NCI-H146 treated with DMSO at 0.1 percent for 48 hours (cell line): Measurements from ENCODE around the gene TWF2.

Source experiments
- DNase-seq: peaks from one replicate; lab custom pipeline; 2025; ENCODE audit not compliant: unreplicated experiment; lab: John Stamatoyannopoulos, UW

The TWF2 gene

DNA sequence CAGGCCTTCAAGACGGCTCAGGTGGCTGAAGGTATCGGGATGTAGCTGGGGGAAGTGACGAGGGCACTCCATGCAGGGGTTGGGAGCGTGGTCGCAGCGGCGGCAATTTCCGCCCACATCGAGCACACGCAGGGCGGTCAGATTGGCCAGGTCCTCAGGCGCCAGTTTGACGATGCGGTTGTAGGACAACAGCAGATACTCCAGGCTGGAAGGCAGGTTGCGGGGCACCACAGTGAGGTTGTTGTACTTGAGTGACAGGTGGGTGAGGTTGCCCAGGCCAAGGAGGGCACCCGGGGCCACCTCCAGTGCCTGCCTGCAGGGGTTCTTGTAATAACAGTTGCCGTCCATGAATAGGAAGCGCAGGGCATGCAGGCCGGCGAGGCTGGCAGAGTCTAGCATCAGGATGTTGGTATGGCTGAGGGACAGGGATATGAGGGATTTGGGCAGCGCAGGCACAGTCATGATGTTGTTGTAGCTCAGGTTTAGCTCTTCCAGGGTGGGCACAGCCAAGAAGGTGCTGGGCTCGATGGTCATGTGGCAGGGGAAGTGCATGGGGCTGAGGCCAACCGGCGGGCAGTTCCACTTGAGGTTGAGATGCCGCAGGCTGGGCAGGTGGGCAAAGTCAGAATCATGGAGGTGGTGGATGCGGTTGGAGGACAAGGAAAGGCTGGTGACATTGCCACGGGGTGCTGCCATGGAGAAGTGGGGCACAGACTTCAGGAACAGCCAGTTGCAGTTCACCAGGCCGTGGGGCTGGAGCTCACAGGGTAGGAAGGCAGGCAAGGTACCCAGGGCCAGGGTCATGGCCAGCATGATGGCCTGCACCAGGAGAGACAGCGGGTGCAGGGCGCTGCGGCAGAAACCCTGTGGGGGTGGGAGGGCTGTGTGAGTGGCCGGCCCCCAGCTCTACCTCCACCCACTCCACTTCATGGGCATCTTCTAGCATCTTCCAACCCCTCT lies 15.2 kb downstream of the TWF2 start:
- DNase-seq, result no peak

GRCh38 chr3:52222319-52223221 lies 16.4 kb downstream of the TWF2 start:
- DNase-seq, result no peak

DNA sequence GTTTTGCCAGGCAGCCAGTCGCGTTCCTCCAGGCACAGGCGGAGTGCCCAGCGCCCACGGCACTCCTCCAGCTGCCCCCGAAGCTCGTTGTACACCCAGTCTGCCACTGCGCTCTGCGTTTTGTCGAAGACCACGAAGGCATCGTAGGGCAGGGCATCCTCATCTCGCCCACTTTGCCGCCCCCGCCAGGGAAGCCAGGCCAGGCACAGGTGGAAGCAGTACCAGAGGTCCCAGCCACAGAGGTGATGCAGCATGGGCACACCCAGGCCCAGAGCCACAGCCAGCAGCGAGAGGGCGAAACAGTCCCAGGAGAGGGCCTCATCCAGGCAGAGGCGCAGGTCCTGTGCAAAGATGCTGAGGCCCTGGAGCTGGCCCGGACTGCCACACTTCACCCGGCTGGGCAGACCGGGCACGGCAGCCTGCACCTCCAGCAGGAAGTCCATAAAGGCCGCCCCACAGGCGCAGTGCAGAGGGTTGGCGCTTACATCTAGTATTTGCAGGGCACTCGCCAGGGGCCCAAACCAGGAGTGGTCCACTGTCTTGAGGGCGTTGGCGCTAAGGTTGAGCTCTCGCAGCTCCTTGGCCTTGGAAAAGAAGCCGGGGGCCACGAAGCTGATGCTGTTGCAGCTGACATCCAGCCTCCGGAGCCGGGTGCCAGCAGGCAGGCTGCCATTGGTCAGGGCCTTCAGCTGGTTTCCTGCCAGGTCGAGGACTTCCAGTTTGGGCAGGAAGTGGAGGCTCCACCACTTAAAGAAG lies 17.2 kb downstream of the TWF2 start:
- DNase-seq, result no peak

DNA sequence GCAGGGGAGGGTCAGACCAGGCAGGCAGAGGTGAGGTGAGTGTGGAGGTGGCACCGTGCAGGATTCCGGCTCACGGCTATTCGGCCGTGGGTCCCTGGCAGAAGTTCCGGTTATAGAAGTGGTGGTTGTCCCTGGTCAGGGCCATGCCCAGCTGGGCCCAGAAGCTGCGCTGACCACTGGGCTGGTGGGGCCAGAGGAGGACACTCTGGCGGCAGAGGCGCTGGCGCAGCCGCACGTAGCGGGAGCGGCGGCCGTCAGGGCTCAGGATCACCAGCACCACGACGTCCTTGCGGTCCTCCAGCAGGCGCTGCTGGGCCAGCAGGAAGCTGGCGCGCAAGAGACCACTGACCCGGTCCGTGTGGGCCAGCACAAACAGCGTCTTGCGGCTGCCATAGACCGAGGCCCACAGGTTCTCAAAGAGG lies 17.8 kb downstream of the TWF2 start:
- DNase-seq, result no peak

- DNase-seq, result peak; percentile 25
Observed at GRCh38 chr3:52220380-52221026, 18.5 kb downstream of the TWF2 start.

- no peak for DNase-seq
Observed at GRCh38 chr3:52218937-52219650, 19.9 kb downstream of the TWF2 start.

- no peak for DNase-seq
Observed at GRCh38 chr3:52218454-52218853, 20.5 kb downstream of the TWF2 start.

DNA sequence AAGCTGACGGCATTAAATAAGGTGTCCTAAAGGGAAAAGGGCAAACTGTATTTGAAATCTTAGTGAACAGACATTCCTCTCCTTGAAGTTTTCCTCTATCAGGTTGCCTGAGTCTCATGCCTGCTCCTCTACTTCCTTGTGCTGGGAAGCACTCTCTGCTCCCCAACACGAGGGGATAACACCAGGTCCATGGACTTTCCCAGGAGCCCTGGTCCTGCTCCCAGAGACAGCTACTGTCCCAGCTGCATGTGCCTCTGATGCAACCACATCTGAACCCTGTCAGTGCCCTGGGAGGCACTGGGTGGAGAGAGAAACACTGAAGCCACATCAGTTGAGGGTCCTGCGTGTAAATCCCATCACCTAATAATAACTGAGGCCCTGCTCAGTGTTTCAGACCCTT lies 20.9 kb downstream of the TWF2 start:
- DNase-seq, result no peak

GRCh38 chr3:52217409-52217805 lies 21.6 kb downstream of the TWF2 start:
- DNase-seq, result no peak

- no peak for DNase-seq
Observed at GRCh38 chr3:52216585-52217408, 22.2 kb downstream of the TWF2 start.

DNA sequence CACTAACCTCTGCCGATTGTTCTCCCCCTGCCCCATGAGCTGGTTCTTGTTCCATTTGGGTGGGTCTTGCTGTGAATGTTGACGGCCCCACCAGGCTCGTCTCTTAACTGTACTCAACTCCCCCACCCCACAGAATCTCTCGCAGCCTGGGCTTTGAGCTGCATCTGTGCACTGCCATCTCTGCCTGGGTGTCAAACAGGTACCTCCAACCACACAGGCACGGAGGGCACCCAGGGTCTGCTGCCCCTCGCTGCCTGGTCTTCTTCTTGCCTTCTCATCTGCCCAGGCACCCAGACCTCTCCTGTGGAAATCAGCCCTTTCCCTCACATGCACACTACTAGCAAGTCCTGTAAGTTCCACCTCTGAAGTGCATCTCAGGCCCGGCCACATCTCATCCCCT lies 23.6 kb downstream of the TWF2 start:
- no peak for DNase-seq

GRCh38 chr3:52213901-52214300 lies 25.1 kb downstream of the TWF2 start:
- no peak for DNase-seq

- DNase-seq, result no peak
Observed at GRCh38 chr3:52213005-52213404, 26.0 kb downstream of the TWF2 start.

- no peak for DNase-seq
Observed at GRCh38 chr3:52211268-52211891, 27.6 kb downstream of the TWF2 start.

DNA sequence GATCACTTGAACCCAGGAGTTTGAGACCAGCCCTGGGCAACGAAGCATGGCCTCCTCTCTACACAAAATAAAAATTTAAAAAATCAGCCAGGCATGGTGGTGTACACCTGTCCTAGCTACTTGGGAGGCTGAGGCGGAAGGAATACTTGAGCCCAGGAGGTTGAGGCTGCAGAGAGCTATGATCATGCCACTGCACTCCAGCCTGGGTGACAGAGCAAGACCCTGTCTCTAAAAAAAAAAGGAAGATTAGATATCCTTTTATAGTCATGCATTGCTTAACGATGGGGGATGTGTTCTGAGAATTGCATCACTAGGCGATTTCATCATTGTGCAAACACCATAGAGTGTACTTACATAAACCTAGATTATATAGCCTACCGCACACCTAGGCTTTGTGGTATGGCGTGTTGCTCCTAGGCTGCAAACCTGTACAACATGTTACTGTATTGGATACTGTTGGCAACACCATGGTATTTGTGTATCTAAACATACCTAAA lies 28.4 kb downstream of the TWF2 start:
- no peak for DNase-seq

DNA sequence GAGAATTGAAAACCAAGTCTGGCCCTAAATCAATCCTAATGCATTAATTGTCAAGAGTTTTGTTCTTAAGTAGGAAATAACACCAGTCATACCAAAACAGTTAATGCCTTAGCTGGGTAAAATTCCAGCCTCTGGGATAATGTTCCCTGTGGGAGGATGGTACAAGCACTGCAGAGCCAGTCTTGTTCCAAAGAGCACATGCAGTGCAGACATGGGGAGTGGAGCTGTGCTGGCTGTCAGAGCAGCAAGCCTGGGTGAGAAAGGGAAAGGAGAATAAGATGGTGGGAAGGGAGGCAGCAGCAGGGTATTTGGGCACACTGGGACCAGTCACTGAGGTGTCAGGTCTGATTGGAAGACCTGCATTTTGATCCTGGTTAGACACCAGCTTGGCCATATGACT lies 28.9 kb downstream of the TWF2 start:
- DNase-seq, result no peak

DNA sequence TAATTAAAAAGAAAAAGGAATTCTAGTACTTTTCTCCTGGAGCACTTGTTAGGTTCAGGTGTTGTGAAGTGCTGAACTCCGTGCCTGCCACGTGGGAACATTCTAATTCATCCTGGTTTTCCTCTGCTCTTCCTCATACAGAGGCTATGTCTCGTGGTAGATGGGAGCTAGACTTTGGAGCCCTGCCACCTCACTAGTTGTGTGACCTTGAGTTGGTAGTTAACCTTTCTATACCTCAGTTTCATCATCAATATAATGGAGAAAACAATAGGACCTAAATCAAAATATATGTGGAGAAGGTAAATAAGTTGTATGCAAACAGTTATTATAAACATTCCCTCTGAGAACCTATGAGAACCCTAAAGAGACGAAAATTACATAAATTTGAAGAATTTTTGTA lies 30.4 kb downstream of the TWF2 start:
- DNase-seq, result no peak

DNA sequence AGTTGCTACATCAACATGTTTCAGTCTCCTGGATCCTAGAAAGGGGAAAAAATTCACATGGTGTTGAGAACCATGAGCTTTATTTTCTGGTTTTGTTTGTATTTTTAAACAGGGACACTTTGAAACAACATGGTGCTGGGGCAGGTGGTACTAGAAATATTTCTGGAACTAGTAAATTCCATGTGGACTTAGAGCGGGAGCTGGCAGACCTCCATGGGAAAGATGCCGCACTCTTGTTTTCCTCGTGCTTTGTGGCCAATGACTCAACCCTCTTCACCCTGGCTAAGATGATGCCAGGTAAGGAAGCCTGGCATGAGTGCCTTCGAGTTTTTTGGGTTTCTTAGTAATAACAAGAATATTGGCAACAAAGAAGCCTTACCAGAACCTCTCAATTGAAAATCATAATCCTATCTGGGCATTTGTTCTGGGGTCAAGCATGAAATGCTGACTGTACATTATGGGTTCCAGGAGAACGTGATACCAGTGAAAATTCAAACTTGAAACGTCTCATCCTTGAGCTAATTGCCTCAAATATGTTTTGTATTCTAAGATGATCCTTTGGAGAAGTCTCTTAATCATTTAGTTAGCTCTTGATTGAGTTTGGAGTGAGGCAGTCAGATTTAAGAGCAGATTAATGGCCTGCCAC lies 33.1 kb downstream of the TWF2 start:
- DNase-seq, result no peak
